HepG2 (cell line): Measurements from ENCODE around the gene CATSPERE. TPM values are rescaled to one million over a fixed set of nuclear protein-coding genes. Genes with fewer than 3 reads are reported as not detected.
A peak's percentile ranks its signal among the peaks of the same experiment; 100 is the strongest.

Source experiments
- FOXO1 ChIP-seq: sonication (generic); formaldehyde crosslinking; IDR thresholded peaks from 2 replicates; pipeline ENCODE4 v1.4.0; 2020; ENCODE audit warnings: missing genetic modification reagents
- GTF3A ChIP-seq: sonication (generic); formaldehyde crosslinking; conservative IDR thresholded peaks from 2 replicates; pipeline ENCODE4 v1.4.0; 2020; ENCODE audit warnings: mild to moderate bottlenecking, missing genetic modification reagents
- NFYC ChIP-seq: IDR thresholded peaks from 2 replicates; pipeline ENCODE4 v1.6.1; 2016; ENCODE audit warnings: missing genetic modification reagents, missing compliant biosample characterization
- NPAS2 ChIP-seq: sonication (generic); formaldehyde crosslinking; IDR thresholded peaks from 2 replicates; pipeline ENCODE4 v1.8.0; 2022; ENCODE audit warnings: mild to moderate bottlenecking, missing genetic modification reagents, borderline replicate concordance
- TARDBP ChIP-seq: sonication (generic); formaldehyde crosslinking; IDR thresholded peaks from 2 replicates; pipeline ENCODE4 v1.8.0; 2022; ENCODE audit warnings: mild to moderate bottlenecking, missing genetic modification reagents
- THAP11 ChIP-seq: IDR thresholded peaks from 2 replicates; pipeline ENCODE4 v1.6.1; 2016; ENCODE audit warnings: missing biosample characterization, missing genetic modification reagents
- TSC22D2 ChIP-seq: sonication (generic); formaldehyde crosslinking; IDR thresholded peaks from 2 replicates; pipeline ENCODE4 v1.5.1; 2020; ENCODE audit warnings: missing genetic modification reagents, mild to moderate bottlenecking, borderline replicate concordance
- ZNF121 ChIP-seq: sonication (generic); formaldehyde crosslinking; IDR thresholded peaks from 2 replicates; pipeline ENCODE4 v1.5.0; 2020; ENCODE audit warnings: mild to moderate bottlenecking, missing genetic modification reagents
- ZNF33B ChIP-seq: sonication (generic); formaldehyde crosslinking; IDR thresholded peaks from 2 replicates; pipeline ENCODE4 v1.5.1; 2020; ENCODE audit warnings: mild to moderate bottlenecking, missing genetic modification reagents
- ZNF644 ChIP-seq: IDR thresholded peaks from 2 replicates; pipeline ENCODE4 v1.6.1; 2016; ENCODE audit warnings: low read depth
- ZNF841 ChIP-seq: sonication (generic); formaldehyde crosslinking; IDR thresholded peaks from 2 replicates; pipeline ENCODE4 v1.8.1; 2023; ENCODE audit warnings: missing genetic modification reagents, borderline replicate concordance
- ZSCAN20 ChIP-seq: sonication (generic); formaldehyde crosslinking; IDR thresholded peaks from 2 replicates; pipeline ENCODE4 v1.4.0; 2020; ENCODE audit warnings: missing genetic modification reagents, mild to moderate bottlenecking, borderline replicate concordance
- ZSCAN22 ChIP-seq: sonication (generic); formaldehyde crosslinking; IDR thresholded peaks from 2 replicates; pipeline ENCODE4 v1.4.0; 2020; ENCODE audit warnings: mild to moderate bottlenecking, missing genetic modification reagents
- polyA plus RNA-seq, 8 experiments: library from polyadenylated mRNA; depleted of rRNA in 3 of 8; stranded (reverse) in 7 of 8; unstranded in 1 of 8; fragments of >200 nt; fragmentation: Illumina TruSeq in 4 of 8; extraction: Trizol in 4 of 8; gene quantifications; 2 replicates each; pipeline versions ENCODE4 v1.2.1 to v1.2.3, GENCODE V29; 2011 to 2016; ENCODE audit warnings: low read depth in 4 of 8, missing spikeins in 1 of 8, mixed read lengths in 1 of 8; ENCODE audit not compliant: insufficient read depth in 1 of 8
- total RNA-seq, 5 experiments: library from RNA; depleted of rRNA; stranded (reverse); fragments of >200 nt; fragmentation: Illumina TruSeq; extraction: Trizol; gene quantifications; 2 replicates each; pipeline ENCODE4 v1.2.3, GENCODE V29; 2016; ENCODE audit warnings: low read depth in 1 of 5
- TF ChIP-seq, protein P1 (sequence below): sonication (generic); formaldehyde crosslinking; IDR thresholded peaks from 2 replicates; pipeline ENCODE4 v1.8.1; 2023; ENCODE audit warnings: mild to moderate bottlenecking, missing genetic modification reagents, borderline replicate concordance
- TF ChIP-seq, protein P2 (sequence below): IDR thresholded peaks from 2 replicates; pipeline ENCODE4 v1.6.1; 2016
- TF ChIP-seq, protein P3 (sequence below): sonication (generic); formaldehyde crosslinking; conservative IDR thresholded peaks from 2 replicates; pipeline ENCODE4 v1.8.0; 2022; ENCODE audit warnings: mild to moderate bottlenecking, moderate library complexity, missing genetic modification reagents
- TF ChIP-seq, protein P4 (sequence below): sonication (generic); formaldehyde crosslinking; IDR thresholded peaks from 2 replicates; pipeline ENCODE4 v1.4.0; 2020; ENCODE audit warnings: missing genetic modification reagents
- TF ChIP-seq, protein P5 (sequence below): sonication (generic); formaldehyde crosslinking; IDR thresholded peaks from 2 replicates; pipeline ENCODE4 v1.5.1; 2020; ENCODE audit warnings: mild to moderate bottlenecking, missing genetic modification reagents
- TF ChIP-seq, protein P6 (sequence below): sonication (generic); formaldehyde crosslinking; IDR thresholded peaks from 2 replicates; pipeline ENCODE4 v1.5.0; 2020; ENCODE audit warnings: missing genetic modification reagents

Gene CATSPERE
- total and polyA plus RNA-seq, 2 of the 13 experiments (the other 11 are each of a cell fraction or from before 2014, with no cell fraction given) = 0.34 to 0.51 TPM

DNA sequence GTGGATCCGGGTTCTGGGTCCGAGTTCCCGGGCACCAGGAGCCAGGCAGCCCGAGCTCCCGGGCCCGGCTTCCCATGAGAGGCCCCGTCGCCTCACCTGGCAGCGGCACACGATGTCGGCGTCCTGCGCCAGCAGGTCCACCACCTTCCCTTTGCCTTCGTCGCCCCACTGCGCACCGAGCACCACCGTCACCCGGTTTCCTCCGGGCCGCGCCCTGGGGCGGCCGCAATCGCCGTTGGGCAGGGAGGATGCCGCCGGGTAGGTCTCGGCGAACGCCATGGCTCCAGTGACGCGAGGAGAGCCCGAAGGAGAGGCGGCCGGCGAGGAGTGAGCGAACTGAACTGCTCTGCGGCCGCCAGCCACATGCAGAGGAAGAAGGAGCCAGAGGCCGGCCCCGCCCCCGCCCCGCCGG is 9.5 kb upstream of the CATSPERE start, which contains the start of gene ADSS2 (continued):
- TF ChIP-seq ZNF841 (no peak), ZSCAN20 (CRISPR knock-in tag) (0 out of 2 replicates have a peak, but pooled peaks have one; percentile 5), THAP11 (CRISPR knock-in tag) (no peak), TARDBP (no peak), ZNF644 (CRISPR knock-in tag) (no peak), GTF3A (CRISPR knock-in tag) (no peak), ZNF121 (CRISPR knock-in tag) (no peak), FOXO1 (no peak), ZSCAN22 (CRISPR knock-in tag) (no peak), NPAS2 (CRISPR knock-in tag) (no peak), NFYC (CRISPR knock-in tag) (no peak), TSC22D2 (no peak), ZNF33B (CRISPR knock-in tag) (no peak)
- TF ChIP-seq, protein P1, sequence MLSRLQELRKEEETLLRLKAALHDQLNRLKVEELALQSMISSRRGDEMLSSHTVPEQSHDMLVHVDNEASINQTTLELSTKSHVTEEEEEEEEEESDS (CRISPR knock-in tag) = no peak
- TF ChIP-seq, protein P2, sequence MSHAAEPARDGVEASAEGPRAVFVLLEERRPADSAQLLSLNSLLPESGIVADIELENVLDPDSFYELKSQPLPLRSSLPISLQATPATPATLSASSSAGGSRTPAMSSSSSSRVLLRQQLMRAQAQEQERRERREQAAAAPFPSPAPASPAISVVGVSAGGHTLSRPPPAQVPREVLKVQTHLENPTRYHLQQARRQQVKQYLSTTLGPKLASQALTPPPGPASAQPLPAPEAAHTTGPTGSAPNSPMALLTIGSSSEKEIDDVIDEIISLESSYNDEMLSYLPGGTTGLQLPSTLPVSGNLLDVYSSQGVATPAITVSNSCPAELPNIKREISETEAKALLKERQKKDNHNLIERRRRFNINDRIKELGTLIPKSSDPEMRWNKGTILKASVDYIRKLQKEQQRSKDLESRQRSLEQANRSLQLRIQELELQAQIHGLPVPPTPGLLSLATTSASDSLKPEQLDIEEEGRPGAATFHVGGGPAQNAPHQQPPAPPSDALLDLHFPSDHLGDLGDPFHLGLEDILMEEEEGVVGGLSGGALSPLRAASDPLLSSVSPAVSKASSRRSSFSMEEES (CRISPR knock-in tag) = no peak
- TF ChIP-seq, protein P3, sequence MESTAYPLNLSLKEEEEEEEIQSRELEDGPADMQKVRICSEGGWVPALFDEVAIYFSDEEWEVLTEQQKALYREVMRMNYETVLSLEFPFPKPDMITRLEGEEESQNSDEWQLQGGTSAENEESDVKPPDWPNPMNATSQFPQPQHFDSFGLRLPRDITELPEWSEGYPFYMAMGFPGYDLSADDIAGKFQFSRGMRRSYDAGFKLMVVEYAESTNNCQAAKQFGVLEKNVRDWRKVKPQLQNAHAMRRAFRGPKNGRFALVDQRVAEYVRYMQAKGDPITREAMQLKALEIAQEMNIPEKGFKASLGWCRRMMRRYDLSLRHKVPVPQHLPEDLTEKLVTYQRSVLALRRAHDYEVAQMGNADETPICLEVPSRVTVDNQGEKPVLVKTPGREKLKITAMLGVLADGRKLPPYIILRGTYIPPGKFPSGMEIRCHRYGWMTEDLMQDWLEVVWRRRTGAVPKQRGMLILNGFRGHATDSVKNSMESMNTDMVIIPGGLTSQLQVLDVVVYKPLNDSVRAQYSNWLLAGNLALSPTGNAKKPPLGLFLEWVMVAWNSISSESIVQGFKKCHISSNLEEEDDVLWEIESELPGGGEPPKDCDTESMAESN (CRISPR knock-in tag) = peak; percentile 70
- TF ChIP-seq, protein P4, sequence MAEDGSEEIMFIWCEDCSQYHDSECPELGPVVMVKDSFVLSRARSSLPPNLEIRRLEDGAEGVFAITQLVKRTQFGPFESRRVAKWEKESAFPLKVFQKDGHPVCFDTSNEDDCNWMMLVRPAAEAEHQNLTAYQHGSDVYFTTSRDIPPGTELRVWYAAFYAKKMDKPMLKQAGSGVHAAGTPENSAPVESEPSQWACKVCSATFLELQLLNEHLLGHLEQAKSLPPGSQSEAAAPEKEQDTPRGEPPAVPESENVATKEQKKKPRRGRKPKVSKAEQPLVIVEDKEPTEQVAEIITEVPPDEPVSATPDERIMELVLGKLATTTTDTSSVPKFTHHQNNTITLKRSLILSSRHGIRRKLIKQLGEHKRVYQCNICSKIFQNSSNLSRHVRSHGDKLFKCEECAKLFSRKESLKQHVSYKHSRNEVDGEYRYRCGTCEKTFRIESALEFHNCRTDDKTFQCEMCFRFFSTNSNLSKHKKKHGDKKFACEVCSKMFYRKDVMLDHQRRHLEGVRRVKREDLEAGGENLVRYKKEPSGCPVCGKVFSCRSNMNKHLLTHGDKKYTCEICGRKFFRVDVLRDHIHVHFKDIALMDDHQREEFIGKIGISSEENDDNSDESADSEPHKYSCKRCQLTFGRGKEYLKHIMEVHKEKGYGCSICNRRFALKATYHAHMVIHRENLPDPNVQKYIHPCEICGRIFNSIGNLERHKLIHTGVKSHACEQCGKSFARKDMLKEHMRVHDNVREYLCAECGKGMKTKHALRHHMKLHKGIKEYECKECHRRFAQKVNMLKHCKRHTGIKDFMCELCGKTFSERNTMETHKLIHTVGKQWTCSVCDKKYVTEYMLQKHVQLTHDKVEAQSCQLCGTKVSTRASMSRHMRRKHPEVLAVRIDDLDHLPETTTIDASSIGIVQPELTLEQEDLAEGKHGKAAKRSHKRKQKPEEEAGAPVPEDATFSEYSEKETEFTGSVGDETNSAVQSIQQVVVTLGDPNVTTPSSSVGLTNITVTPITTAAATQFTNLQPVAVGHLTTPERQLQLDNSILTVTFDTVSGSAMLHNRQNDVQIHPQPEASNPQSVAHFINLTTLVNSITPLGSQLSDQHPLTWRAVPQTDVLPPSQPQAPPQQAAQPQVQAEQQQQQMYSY (CRISPR knock-in tag) = peak; percentile 25; the same call in 1 of the 2 replicates
- TF ChIP-seq, protein P5, sequence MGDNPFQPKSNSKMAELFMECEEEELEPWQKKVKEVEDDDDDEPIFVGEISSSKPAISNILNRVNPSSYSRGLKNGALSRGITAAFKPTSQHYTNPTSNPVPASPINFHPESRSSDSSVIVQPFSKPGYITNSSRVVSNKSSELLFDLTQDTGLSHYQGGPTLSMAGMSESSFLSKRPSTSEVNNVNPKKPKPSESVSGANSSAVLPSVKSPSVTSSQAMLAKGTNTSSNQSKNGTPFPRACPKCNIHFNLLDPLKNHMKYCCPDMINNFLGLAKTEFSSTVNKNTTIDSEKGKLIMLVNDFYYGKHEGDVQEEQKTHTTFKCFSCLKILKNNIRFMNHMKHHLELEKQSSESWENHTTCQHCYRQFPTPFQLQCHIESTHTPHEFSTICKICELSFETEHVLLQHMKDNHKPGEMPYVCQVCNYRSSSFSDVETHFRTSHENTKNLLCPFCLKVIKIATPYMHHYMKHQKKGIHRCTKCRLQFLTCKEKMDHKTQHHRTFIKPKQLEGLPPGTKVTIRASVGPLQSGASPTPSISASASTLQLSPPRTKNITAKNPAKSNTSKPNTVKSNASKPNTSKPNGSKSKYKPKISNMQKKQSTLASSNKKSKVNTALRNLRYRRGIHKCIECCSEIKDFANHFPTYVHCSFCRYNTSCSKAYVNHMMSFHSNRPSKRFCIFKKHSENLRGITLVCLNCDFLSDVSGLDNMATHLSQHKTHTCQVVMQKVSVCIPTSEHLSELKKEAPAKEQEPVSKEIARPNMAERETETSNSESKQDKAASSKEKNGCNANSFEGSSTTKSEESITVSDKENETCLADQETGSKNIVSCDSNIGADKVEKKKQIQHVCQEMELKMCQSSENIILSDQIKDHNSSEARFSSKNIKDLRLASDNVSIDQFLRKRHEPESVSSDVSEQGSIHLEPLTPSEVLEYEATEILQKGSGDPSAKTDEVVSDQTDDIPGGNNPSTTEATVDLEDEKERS (CRISPR knock-in tag) = peak; percentile 25; the same call in 1 of the 2 replicates
- TF ChIP-seq, protein P6, sequence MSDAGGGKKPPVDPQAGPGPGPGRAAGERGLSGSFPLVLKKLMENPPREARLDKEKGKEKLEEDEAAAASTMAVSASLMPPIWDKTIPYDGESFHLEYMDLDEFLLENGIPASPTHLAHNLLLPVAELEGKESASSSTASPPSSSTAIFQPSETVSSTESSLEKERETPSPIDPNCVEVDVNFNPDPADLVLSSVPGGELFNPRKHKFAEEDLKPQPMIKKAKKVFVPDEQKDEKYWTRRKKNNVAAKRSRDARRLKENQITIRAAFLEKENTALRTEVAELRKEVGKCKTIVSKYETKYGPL (CRISPR knock-in tag) = no peak; the same call in 1 of the 2 replicates
